Measurements from ENCODE around the gene CDKAL1. TPM values are rescaled to one million over a fixed set of nuclear protein-coding genes. Genes with fewer than 3 reads are reported as not detected.
A peak's percentile ranks its signal among the peaks of the same experiment; 100 is the strongest.

CDKAL1 gene
- total RNA-seq, 1 experiment from 2014 or later: 20.6 TPM

GRCh38 chr6:21198032-21198640, 663.9 kb downstream of the CDKAL1 start (continued):
- TF ChIP-seq AFF4 (CRISPR knock-in tag; IDR thresholded peaks at IDR 0.05; ENCODE audit: borderline replicate concordance) (no peak), E2F5 (CRISPR knock-in tag; IDR thresholded peaks at IDR 0.05) (no peak), E2F1 (CRISPR knock-in tag; IDR thresholded peaks at IDR 0.05) (no peak), ZNF425 (CRISPR knock-in tag; conservative IDR thresholded peaks at IDR 0.05) (no peak), MAX (CRISPR knock-in tag; IDR thresholded peaks at IDR 0.05) (no peak), ATF3 (CRISPR knock-in tag; conservative IDR thresholded peaks at IDR 0.05) (no peak), GABPB1 (CRISPR knock-in tag; IDR thresholded peaks at IDR 0.05) (no peak), CDX4 (CRISPR knock-in tag; IDR thresholded peaks at IDR 0.05; ENCODE audit: borderline replicate concordance) (no peak), ETV6 (CRISPR knock-in tag; IDR thresholded peaks at IDR 0.05) (no peak), CREB1 (CRISPR knock-in tag; IDR thresholded peaks at IDR 0.05) (no peak), RELA (CRISPR knock-in tag; IDR thresholded peaks at IDR 0.05; ENCODE audit: borderline replicate concordance) (no peak)

GRCh38 chr6:21199262-21199661, 665.0 kb downstream of the CDKAL1 start:
- CTCF ChIA-PET: interaction anchor here (0.6 to 0.9 kb wide), 2 partner anchors 9 to 14 kb away, joined by 3 to 4 read pairs; no protein-coding TSS in a partner anchor
- TF ChIP-seq E2F4 (CRISPR knock-in tag; IDR thresholded peaks at IDR 0.05; ENCODE audit: borderline replicate concordance, low read depth) (no peak), FOXP1 (CRISPR knock-in tag; IDR thresholded peaks at IDR 0.05; ENCODE audit: borderline replicate concordance) (no peak), ESRRA (CRISPR knock-in tag; IDR thresholded peaks at IDR 0.05; ENCODE audit: borderline replicate concordance) (no peak), CDX4 (CRISPR knock-in tag; IDR thresholded peaks at IDR 0.05; ENCODE audit: borderline replicate concordance) (no peak), ATF2 (CRISPR knock-in tag; IDR thresholded peaks at IDR 0.05; ENCODE audit: borderline replicate concordance, low read depth) (no peak), FOXJ3 (CRISPR knock-in tag; IDR thresholded peaks at IDR 0.05; ENCODE audit: borderline replicate concordance) (no peak), RORB (CRISPR knock-in tag; IDR thresholded peaks at IDR 0.05) (no peak), SMAD4 (CRISPR knock-in tag; IDR thresholded peaks at IDR 0.05) (no peak), STAT6 (CRISPR knock-in tag; conservative IDR thresholded peaks at IDR 0.05; ENCODE audit: low read depth) (no peak)
- Mint-ChIP-seq H3K4me1 (peaks cover 40% of the 10 kb centered on the region), H3K4me3 (no peak overlapping the region), H3K27me3 (ENCODE audit: low read depth) (no peaks in the 10 kb centered on the region), H3K9me3 (peaks cover 5% of the 10 kb centered on the region), H3K27ac (peak overlapping the region; percentile 14), H3K36me3 (peaks cover 5% of the 10 kb centered on the region)
- ATAC-seq (peak; percentile 71), DNase-seq (ENCODE audit: low spot score) (no peak)
- POLR2A ChIA-PET: no interaction called here
